Fibroblast of skin of left biceps (primary cell): ENCODE results near the gene STK35.
"Not testable (repeated sequence)": the region's sequence is repeated elsewhere in the genome, so short reads cannot be mapped to it uniquely, and the experiment has no call there.

Experiments
- DNase-seq, 2 experiments: peaks; one replicate each; pipeline ENCODE4 v3.0.0-alpha.2; 2013; ENCODE audit warnings: low read depth in 2 of 2

The STK35 gene

DNA sequence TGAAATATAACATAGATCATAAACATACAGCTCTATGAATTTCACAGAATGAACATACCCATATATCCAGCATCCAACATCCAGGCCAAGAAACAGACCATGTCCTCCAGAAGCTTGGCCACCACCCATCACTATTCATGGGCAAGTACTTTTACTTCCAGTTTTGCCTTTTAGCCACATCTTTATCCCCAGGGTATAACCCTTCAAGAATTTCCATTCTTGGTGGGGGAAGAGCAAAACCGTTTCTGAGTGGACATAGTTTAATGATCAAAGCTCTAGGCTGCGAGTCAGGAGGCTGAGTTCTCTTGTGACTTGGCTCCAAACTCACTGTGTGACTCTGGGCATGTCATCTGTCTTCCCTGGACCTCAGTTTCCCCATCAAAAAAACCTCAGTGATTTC is 78.3 kb downstream of the STK35 start:
- no peak for DNase-seq

DNA sequence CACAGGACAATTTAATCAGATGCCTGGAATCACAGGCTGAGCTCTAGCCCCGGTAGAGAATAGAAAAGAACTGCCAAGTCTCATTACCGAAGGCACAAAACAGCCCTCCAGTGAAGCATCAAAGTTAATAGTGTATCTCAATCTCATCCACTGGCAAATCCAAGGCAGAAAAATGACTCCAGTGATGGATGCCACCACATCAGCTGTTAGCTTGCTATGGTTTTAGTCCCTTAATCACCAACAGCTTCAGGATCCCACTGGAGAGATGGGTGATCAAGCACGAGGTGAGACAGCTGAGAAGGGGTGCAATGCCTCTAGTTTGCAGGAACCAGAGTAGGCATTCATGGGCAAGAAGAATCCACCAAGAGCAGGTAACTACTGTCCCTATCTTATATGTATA is 81.8 kb downstream of the STK35 start:
- no peak for DNase-seq

DNA sequence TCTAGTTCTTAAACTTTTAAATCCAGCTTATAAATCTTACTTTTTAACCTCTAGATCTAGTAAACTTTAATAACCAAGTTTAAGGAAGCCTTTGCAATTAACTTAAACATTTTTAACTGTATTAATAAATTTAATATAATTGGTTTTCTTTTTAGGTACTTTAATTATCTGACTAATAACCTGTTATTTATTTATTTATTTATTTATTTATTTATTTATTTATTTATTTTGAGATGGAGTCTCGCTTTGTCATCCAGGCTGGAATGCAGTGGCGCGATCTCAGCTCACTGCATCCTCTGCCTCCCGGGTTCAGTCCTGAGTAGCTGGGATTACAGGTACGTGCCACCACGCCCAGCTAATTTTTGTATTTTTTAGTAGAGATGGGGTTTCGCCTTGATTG is 83.3 kb downstream of the STK35 start:
- DNase-seq: not testable (repeated sequence)

DNA sequence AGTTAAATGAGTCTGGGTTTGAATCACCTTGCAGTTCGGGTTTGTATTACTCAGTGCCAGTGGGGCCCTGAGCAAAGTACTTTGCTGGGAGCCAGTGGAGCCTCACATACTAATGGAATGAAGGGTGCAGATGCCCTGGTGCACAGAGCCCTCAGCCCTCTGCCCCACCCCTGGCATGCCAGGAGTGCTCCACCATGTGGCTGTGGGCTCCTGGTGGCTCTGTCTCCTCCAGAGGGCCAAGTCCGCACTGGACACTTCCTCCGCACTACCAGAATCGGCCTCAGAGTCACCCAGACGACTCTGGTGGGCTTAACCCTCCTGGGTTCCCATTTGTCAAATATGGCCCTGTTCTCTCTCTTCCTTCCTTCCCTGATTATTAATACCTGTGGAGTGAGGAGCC is 94.0 kb downstream of the STK35 start:
- no peak for DNase-seq

DNA sequence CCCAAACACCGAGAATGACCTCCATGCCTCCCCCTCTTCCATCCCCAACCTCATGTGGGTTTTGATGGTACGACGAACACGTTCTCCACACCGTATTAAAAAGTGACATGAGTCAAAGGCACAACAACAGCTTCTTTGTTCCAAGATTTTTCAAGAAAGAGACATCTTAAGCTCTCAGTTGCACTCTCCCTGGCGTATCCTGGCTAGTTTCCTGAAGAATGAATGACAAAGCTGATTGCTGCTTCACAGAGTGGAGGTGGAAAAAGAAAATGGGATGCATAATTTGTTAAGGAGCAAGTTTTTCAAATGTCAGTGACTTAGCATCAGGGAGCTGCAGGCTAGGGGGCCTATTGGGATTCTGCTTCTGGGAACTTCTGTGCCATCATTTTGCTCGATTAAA is 95.5 kb downstream of the STK35 start:
- no peak for DNase-seq
